Measurements from ENCODE around the gene SMARCC2.

Gene SMARCC2

DNA sequence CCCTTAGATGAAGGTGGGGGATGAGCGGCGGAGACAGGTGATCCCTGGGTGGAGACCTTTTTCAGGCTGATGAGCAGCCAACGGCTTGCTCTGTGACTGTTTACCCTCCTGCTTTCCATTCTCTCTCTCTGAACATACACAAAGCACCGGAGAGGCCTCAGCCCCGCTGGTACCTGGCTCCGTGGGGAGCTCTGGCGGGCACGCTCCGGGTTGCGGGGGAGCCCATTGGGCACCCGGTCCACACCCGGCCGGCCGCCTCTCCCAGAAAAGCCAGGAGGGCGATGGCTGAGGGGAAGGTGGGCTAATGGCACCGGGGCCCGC, 545 bp downstream of the SMARCC2 start:
- no peaks in the 10 kb centered on the region for H3K9me3 Mint-ChIP-seq
- H3K27ac Mint-ChIP-seq = peak overlapping the region; percentile 93 to 98 (median 95)
- H3K4me3 Mint-ChIP-seq = peak overlapping the region; percentile 91 to 96 (median 96)
- TF ChIP-seq, protein P1, sequence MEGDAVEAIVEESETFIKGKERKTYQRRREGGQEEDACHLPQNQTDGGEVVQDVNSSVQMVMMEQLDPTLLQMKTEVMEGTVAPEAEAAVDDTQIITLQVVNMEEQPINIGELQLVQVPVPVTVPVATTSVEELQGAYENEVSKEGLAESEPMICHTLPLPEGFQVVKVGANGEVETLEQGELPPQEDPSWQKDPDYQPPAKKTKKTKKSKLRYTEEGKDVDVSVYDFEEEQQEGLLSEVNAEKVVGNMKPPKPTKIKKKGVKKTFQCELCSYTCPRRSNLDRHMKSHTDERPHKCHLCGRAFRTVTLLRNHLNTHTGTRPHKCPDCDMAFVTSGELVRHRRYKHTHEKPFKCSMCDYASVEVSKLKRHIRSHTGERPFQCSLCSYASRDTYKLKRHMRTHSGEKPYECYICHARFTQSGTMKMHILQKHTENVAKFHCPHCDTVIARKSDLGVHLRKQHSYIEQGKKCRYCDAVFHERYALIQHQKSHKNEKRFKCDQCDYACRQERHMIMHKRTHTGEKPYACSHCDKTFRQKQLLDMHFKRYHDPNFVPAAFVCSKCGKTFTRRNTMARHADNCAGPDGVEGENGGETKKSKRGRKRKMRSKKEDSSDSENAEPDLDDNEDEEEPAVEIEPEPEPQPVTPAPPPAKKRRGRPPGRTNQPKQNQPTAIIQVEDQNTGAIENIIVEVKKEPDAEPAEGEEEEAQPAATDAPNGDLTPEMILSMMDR (IDR thresholded peaks at IDR 0.05; ENCODE audit: unreplicated experiment in 3 of 3) = no peak
- peaks cover 20% of the 10 kb centered on the region for H3K4me1 Mint-ChIP-seq
- H3K27me3 Mint-ChIP-seq (ENCODE audit: low read depth) = no peaks in the 10 kb centered on the region
- H3K36me3 Mint-ChIP-seq (ENCODE audit: low read depth) = peaks cover 26% of the 10 kb centered on the region

DNA sequence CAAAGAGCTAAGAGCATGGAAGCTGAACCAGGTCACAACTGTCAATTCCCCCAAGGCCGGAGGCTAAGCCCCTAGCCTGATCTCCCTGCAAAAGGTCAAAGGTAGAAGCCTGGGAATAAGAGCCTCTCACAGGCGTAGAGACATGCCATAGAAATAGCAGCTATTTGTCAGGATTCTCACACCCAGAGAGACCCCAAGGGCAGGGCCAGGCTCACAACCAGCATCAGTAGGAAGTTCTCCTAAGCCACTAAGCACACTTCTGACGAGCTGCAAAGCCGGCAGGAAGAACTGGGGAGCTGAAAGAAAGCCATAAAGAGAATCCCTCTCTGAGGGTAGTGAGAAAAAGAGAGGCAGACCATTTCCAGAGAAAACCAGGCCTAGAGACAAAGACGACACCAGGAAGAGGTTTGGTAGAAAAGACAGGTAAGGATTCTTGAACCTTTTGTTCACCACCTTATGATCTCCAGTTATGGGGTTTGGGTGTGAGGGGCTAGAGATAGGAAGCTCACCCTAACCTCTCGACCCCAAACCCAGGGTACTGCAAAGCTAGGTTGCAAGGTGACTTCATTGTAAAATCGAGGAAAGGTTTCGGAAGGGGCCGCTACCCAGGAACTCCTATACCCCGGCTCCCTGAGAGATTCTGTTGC, 1.0 kb downstream of the SMARCC2 start:
- TF ChIP-seq, protein P1 (IDR thresholded peaks at IDR 0.05; ENCODE audit: unreplicated experiment in 3 of 3) = no peak
- Mint-ChIP-seq H3K4me3 (peak overlapping the region; percentile 91 to 96 (median 96)), H3K27me3 (ENCODE audit: low read depth) (no peaks in the 10 kb centered on the region), H3K36me3 (ENCODE audit: low read depth) (peaks cover 30% of the 10 kb centered on the region), H3K4me1 (peaks cover 20% of the 10 kb centered on the region), H3K27ac (peak overlapping the region; percentile 93 to 98 (median 95)), H3K9me3 (no peaks in the 10 kb centered on the region)

DNA sequence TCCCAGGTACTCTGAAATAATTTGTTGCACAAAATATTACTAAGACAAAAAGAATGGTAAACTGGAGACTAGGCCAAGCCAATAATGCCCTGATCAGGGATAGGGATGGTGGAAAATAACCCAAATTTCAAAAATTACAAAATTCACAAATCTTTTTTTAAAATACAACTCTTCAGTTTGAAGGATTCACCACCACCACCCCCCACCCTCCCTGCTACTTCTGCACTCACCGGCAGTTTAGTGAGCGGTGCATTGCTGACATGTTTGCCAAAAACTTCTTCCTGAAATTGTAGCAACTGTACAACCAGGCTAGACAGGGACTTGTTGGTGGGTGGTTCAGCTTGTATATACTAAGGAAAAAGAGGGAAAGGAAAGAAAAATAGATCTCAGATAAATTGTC, 2.3 kb downstream of the SMARCC2 start:
- Mint-ChIP-seq H3K4me3 (peak overlapping the region; percentile 91 to 96 (median 96)), H3K9me3 (no peaks in the 10 kb centered on the region), H3K4me1 (peaks cover 13% of the 10 kb centered on the region), H3K27ac (no peak overlapping the region), H3K36me3 (ENCODE audit: low read depth) (peaks cover 36% of the 10 kb centered on the region), H3K27me3 (ENCODE audit: low read depth) (no peaks in the 10 kb centered on the region)
- TF ChIP-seq, protein P1 (IDR thresholded peaks at IDR 0.05; ENCODE audit: unreplicated experiment in 3 of 3) = no peak

DNA sequence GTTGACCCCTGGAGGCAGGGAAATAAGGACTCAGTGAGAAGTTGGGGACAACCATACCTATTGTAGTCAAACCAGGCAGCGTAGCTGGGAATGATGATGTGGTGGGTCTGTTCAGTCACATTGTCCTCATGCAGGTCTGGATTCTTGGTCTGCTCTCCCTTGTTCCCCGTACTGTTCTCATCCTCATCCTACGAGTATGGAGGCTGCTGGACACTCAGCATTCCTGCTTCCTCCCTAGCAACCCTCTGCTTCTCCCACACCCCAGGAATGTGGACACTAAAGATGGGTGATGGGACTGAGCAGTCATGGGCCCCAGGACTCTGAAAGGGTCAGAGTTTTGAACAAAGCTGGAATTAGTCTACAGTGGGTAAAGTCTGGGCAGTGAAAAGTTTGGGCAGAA, 10.9 kb downstream of the SMARCC2 start:
- Mint-ChIP-seq H3K27ac (no peak overlapping the region), H3K36me3 (ENCODE audit: low read depth) (peaks cover 81% of the 10 kb centered on the region), H3K27me3 (ENCODE audit: low read depth) (no peaks in the 10 kb centered on the region), H3K9me3 (no peaks in the 10 kb centered on the region), H3K4me3 (no peak overlapping the region), H3K4me1 (no peaks in the 10 kb centered on the region)
- TF ChIP-seq, protein P1 (IDR thresholded peaks at IDR 0.05; ENCODE audit: unreplicated experiment in 3 of 3) = no peak

DNA sequence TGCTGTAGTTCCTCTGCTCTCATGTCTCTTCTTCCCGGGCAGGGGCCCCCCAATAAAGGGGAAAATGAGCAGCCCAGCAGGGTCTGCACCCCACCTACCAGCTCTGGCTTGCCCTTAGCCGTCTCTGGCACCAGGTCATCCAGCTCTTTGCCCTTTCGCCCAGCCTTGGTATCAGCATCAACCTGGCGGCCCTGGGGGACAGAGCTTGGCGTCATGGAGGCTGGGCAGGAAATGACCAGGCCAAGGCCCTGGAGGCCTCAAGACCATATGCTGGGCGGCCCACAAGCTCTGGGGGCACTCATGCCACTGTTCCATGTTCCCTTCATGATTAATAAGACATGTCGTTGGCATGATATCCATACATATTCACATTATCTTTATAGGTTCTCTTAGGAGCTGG, 16.4 kb downstream of the SMARCC2 start:
- Mint-ChIP-seq H3K4me1 (no peaks in the 10 kb centered on the region), H3K9me3 (no peaks in the 10 kb centered on the region)
- TF ChIP-seq, protein P1 (IDR thresholded peaks at IDR 0.05; ENCODE audit: unreplicated experiment in 3 of 3) = no peak

DNA sequence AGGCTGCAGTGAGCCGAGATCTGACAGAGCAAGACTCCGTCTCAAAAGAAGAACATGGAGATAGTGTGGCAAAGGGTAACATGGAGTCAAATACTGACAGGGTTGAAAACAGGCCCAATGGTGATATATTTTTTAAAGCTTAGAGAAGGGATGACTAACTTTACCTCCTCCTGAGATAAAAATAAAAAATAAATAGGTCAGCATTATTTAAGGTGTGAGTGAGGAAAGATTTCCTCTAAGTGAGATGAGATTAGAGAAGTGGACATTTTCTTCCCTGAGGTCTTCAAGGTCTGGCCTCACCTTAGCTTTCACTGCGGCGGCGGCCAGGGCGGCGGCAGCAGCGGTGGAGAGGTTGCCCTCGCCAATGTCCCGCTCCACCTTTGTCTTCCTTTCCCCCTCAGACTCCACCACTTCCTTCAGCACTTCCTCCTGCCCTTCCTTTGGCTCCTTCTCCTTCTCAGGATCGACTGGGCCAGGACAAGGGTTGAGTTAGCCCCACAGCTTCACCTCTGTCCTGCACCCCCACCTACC, 20.0 kb downstream of the SMARCC2 start:
- Mint-ChIP-seq H3K4me1 (peaks cover 11% of the 10 kb centered on the region), H3K36me3 (ENCODE audit: low read depth) (peaks cover 76% of the 10 kb centered on the region), H3K27ac (peak overlapping the region in 1 of 3 experiments; percentile 74), H3K4me3 (no peak overlapping the region), H3K9me3 (no peaks in the 10 kb centered on the region), H3K27me3 (ENCODE audit: low read depth) (no peaks in the 10 kb centered on the region)
- TF ChIP-seq, protein P1 (IDR thresholded peaks at IDR 0.05; ENCODE audit: unreplicated experiment in 3 of 3) = no peak

More for the DNA sequence above, 16.4 kb downstream of the SMARCC2 start:
- Mint-ChIP-seq H3K36me3 (ENCODE audit: low read depth) (peaks cover 83% of the 10 kb centered on the region), H3K4me3 (no peak overlapping the region), H3K27me3 (ENCODE audit: low read depth) (no peaks in the 10 kb centered on the region), H3K27ac (no peak overlapping the region)
